Skeletal muscle cell (primary cell): Measurements from ENCODE around the gene KRT76.

Experiments
- DNase-seq: peaks from one replicate; pipeline ENCODE4 v3.0.0-alpha.2; 2010; ENCODE audit warnings: low read depth
- H3K4me3 ChIP-seq: 2 replicates; pipeline ENCODE4 v1.5.1; 2011; ENCODE audit warnings: low read depth, mild to moderate bottlenecking, control low read depth, low read length, moderate library complexity

Gene KRT76

GRCh38 chr12:52787324-52788191 is 10.4 kb upstream of the KRT76 start:
- H3K4me3 ChIP-seq, result no peak overlapping the region
- DNase-seq, result no peak

- no peak overlapping the region for H3K4me3 ChIP-seq
- DNase-seq, result no peak
These were observed 7.8 kb upstream of the KRT76 start for GRCh38 chr12:52784909-52785308.

- H3K4me3 ChIP-seq, result no peak overlapping the region
- DNase-seq, result no peak
These were observed 6.6 kb upstream of the KRT76 start for GRCh38 chr12:52783563-52784316.

GRCh38 chr12:52782502-52782901 is 5.4 kb upstream of the KRT76 start:
- H3K4me3 ChIP-seq, result no peak overlapping the region
- DNase-seq, result no peak

GRCh38 chr12:52781399-52782082 is 4.4 kb upstream of the KRT76 start:
- no peak for DNase-seq
- H3K4me3 ChIP-seq, result no peak overlapping the region

GRCh38 chr12:52779914-52780313 is 2.8 kb upstream of the KRT76 start:
- no peak for DNase-seq
- no peak overlapping the region for H3K4me3 ChIP-seq

- no peak for DNase-seq
- H3K4me3 ChIP-seq, result no peak overlapping the region
These were observed 1.7 kb upstream of the KRT76 start for GRCh38 chr12:52778833-52779232.

- DNase-seq, result no peak
- no peak overlapping the region for H3K4me3 ChIP-seq
These were observed 421 bp upstream of the KRT76 start for GRCh38 chr12:52777566-52777965.

- DNase-seq, result no peak
- H3K4me3 ChIP-seq, result no peak overlapping the region
These were observed 710 bp downstream of the KRT76 start for GRCh38 chr12:52776435-52776834.

- H3K4me3 ChIP-seq, result no peak overlapping the region
- no peak for DNase-seq
These were observed 2.4 kb downstream of the KRT76 start for GRCh38 chr12:52774629-52775250.

- H3K4me3 ChIP-seq, result no peak overlapping the region
These were observed 4.4 kb downstream of the KRT76 start for GRCh38 chr12:52772772-52773171.

GRCh38 chr12:52772188-52772587 is 5.0 kb downstream of the KRT76 start:
- DNase-seq, result no peak
- no peak overlapping the region for H3K4me3 ChIP-seq

More at GRCh38 chr12:52772772-52773171, 4.4 kb downstream of the KRT76 start:
- no peak for DNase-seq

- H3K4me3 ChIP-seq, result no peak overlapping the region
- DNase-seq, result no peak
These were observed 5.6 kb downstream of the KRT76 start for GRCh38 chr12:52771505-52771904.

- DNase-seq, result no peak
- no peak overlapping the region for H3K4me3 ChIP-seq
These were observed 6.1 kb downstream of the KRT76 start for GRCh38 chr12:52771088-52771487.

- no peak for DNase-seq
- no peak overlapping the region for H3K4me3 ChIP-seq
These were observed 7.2 kb downstream of the KRT76 start for GRCh38 chr12:52769946-52770345.

- no peak for DNase-seq
- H3K4me3 ChIP-seq, result no peak overlapping the region
These were observed 7.8 kb downstream of the KRT76 start for GRCh38 chr12:52769354-52769753.

GRCh38 chr12:52768479-52769200 is 8.5 kb downstream of the KRT76 start:
- DNase-seq, result no peak
- no peak overlapping the region for H3K4me3 ChIP-seq

- DNase-seq, result no peak
These were observed 9.7 kb downstream of the KRT76 start for GRCh38 chr12:52767427-52767826.

GRCh38 chr12:52767020-52767379 is 10.1 kb downstream of the KRT76 start:
- no peak overlapping the region for H3K4me3 ChIP-seq

More at GRCh38 chr12:52767427-52767826, 9.7 kb downstream of the KRT76 start:
- H3K4me3 ChIP-seq, result no peak overlapping the region

More at GRCh38 chr12:52767020-52767379, 10.1 kb downstream of the KRT76 start:
- DNase-seq, result no peak
